HG02870 (cell line): ENCODE data around the gene HBD.
"Not testable (repeated sequence)": the region's sequence is repeated elsewhere in the genome, so short reads cannot be mapped to it uniquely, and the experiment has no call there.

ENCODE experiments used
- ATAC-seq: cut with Tn5 transposase; IDR thresholded peaks from one replicate; pipeline ENCODE4 v1.9.1; 2021; ENCODE audit warnings: mild to moderate bottlenecking, moderate library complexity; ENCODE audit not compliant: unreplicated experiment

HBD gene

DNA sequence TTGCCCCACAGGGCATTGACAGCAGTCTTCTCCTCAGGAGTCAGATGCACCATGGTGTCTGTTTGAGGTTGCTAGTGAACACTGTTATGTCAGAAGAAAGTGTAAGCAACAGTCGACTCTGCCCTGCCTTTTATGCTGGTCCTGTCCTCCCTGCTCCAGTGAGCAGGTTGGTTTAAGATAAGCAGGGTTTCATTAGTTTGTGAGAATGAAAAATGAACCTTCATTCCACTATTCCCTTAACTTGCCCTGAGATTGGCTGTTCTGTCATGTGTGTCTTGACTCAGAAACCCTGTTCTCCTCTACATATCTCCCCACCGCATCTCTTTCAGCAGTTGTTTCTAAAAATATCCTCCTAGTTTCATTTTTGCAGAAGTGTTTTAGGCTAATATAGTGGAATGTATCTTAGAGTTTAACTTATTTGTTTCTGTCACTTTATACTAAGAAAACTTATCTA lies at the start of gene HBD:
Gene HBD, minus strand, starts transcription at position 103 of the 454 bp plus-strand sequence. Its CDS starts 50 bp downstream, at position 53.
- peak; percentile 77 for ATAC-seq

DNA sequence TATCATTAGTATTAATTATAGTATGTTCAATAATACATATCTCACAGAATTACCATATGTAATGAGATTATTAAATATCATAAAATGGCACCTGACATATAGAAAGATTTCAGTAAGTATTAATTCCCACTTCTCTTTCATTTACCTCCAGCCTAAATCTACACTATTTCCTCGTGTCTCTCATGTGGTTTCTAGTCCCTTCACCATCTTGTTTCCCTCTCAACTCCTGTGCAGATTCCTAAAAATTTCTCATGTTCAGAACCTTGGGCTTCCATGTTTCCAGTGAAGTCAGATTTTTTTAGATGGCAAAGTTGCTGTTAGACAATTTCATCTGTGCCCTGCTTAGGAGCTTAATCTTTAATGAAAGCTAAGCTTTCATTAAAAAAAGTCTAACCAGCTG lies 49.6 kb upstream of the HBD start:
- no peak for ATAC-seq

- no peak for ATAC-seq
These were observed 48.8 kb upstream of the HBD start for GRCh38 chr11:5283086-5283485.

GRCh38 chr11:5282628-5283027 lies 48.3 kb upstream of the HBD start:
- no peak for ATAC-seq

DNA sequence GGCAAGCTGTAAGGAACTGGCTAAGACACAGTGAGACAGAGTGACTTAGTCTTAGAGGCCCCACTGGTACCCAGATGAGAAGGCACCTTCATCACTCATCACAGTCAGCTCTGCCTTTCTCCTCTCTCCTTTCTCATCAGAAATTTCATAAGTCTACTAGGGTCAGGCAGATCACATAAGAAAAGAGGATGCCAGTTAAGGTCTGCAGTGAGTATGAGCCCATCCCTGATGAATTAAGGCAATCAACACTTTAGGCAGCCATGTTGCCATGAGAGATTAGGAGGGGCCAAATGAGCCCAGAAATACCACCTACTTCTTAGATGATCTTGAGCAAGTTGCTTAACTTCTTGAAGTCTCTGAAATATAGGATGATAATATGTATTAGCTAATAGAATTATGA lies 47.3 kb upstream of the HBD start:
- ATAC-seq: no peak

DNA sequence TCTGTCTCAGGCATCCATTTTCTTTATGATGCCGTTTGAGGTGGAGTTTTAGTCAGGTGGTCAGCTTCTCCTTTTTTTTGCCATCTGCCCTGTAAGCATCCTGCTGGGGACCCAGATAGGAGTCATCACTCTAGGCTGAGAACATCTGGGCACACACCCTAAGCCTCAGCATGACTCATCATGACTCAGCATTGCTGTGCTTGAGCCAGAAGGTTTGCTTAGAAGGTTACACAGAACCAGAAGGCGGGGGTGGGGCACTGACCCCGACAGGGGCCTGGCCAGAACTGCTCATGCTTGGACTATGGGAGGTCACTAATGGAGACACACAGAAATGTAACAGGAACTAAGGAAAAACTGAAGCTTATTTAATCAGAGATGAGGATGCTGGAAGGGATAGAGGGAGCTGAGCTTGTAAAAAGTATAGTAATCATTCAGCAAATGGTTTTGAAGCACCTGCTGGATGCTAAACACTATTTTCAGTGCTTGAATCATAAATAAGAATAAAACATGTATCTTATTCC lies 46.4 kb upstream of the HBD start:
- ATAC-seq: peak; percentile 83

DNA sequence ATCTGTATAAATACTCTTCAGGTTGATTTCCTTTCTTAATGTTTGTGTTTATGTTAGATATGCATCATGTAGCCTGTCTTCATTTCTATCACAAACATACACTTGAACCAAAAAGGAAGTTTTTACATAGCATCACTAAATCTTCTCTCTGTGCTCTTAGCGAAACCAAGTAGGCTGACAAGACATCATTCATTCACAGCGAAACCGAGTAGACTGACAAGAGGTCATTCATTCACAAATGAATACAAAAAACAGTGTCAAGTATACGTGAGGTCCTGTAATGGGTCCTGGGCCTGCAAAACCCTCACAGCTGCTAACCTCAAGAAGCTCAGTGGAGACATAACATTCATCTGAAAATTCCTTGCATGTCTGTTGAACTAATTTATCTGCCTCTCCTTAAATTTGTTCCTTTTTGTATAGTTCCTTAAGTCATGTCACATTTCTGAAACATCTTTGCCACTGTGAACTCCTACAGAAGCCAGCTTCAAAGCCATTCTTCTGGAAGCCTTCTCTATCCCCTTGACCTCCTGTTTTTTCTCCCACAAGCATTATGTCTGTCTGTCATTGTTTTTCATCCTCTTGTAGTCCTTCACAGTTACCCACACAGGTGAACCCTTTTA lies 45.3 kb upstream of the HBD start:
- no peak for ATAC-seq

DNA sequence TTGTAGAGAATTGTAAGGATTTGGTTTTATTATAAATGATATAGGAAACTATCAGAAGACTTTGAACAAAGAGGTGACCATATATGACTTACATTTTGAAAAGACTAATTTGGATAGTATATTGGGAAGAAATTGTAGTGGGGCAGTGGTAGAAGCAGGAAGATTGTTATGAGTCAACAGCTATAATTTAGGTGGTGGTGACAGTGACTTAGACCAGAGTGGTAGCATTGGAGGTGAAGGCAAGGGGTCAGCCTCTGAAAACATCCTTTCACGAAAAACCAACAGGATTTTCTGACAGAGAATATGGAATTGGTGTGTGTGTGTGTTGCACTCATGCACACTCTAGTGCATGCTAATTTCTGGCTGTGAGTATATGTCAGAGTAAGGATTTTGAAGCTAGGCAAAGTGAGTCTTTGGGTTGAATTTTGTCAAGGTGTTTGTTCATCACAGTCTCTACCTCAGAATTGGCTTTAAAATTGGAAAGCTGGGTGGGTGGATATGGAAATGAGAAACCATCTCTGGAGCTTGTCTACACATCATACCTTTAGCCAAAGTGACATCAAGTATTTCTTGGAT lies 43.6 kb upstream of the HBD start:
- peak; percentile 61 for ATAC-seq

DNA sequence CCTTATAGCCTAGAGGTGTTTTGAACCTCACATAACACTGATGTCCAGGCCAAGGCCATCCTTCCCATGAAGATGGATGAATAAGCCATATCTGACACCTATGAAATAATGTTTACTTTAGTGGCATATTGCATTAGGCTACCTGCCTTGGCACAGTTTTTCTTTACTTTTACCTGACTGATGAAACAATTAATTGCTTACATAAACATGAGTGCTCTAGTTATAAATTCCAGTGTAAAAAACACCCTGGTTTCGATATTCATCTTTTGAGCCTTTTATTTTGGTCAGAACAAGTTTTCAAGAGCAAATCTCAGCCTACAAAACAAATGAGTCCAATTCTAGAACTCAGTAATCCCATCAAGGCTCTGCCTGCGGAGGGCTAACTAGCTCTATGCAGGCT lies 42.4 kb upstream of the HBD start:
- no peak for ATAC-seq

GRCh38 chr11:5275369-5276110 lies 41.3 kb upstream of the HBD start:
- no peak for ATAC-seq

DNA sequence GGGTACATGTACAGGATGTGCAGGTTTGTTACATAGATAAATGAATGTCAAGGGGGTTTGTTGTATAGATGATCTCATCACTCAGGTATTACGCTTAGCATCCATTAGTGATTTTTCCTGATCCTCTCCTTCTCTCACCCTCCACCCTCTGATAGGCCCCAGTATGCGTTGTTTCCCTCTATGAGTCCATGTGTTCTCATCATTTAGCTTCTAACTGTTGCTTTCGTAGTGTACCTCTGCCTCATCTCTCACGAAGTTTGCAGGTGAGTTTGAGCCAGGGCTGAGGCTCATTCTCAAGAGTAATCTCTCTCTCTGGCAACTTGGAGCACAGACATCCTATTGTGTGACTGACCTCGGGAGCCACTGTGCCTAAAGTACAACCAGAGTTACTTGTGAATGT lies 40.1 kb upstream of the HBD start:
- no peak for ATAC-seq

DNA sequence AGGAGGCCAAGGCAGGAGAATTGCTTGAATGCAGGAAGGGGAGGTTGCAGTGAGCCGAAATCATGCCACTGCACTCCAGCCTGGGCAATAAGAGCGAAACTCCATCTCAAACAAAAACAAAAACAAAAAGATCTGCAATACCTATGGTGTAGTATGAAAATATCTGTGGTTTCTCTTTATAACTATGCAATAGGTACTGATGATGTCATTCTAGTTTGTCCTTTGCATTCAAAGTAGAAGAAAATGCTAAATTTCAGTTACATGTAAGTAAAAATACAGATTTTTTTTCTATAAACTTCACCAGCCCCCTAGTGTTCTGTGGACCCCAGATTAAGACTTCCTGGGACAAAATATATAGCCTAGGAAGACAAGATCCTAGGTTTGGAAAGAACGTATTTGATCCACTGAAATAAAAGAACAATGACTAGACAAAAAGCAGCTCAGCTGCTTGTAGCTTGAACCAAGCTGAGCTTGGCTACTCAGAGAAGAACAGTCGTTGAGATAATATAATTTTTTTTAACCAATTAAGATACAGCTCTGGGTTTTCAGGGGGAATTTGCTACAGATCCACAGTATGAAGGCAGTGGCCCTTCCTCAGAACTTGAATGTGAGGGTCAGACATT lies 38.2 kb upstream of the HBD start:
- ATAC-seq: no peak

- ATAC-seq: no peak
These were observed 35.4 kb upstream of the HBD start, which contains the start of gene HBE1 for GRCh38 chr11:5269715-5270147. Gene HBE1 (minus strand): TSS chr11:5269945. CDS start chr11:5269890, 55 bp downstream.

- no peak for ATAC-seq
These were observed 32.8 kb upstream of the HBD start for GRCh38 chr11:5267033-5267563.

GRCh38 chr11:5266609-5267008 lies 32.3 kb upstream of the HBD start:
- no peak for ATAC-seq

- ATAC-seq: no peak
These were observed 31.5 kb upstream of the HBD start for GRCh38 chr11:5265832-5266231.

DNA sequence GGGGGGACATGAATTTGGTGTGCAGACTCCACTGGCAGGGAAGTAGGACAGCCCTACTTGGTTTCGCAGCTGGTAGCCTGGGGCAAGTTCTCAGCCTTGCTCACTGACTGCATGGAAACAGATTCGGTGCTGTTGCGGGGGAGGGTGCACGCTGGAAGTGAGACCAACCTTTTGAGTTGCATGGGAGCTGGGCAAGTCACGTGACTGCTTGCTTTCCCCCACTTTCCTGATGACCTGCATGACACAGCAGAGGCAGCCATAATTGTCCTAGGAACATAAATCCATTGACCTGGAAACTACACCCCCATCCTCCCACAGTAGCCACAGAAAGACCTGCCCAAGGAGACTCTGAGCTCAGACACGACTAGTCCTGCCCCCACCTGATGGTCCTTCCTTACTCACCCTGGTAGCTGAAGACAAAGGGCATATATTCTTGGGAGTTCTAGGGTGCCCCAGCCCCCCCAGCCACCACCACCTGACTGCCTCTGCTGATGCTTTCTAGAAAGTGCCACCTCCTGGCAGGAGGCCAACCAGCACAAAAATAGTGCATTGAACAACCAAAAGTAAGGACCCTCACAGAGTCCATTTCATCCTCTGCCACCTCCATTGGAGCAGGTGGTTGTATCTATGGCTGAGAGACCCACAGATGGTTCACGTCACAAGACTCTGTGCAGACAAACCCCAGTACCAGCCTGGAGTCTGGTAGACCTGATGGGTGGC lies 24.4 kb upstream of the HBD start:
- ATAC-seq: no peak

DNA sequence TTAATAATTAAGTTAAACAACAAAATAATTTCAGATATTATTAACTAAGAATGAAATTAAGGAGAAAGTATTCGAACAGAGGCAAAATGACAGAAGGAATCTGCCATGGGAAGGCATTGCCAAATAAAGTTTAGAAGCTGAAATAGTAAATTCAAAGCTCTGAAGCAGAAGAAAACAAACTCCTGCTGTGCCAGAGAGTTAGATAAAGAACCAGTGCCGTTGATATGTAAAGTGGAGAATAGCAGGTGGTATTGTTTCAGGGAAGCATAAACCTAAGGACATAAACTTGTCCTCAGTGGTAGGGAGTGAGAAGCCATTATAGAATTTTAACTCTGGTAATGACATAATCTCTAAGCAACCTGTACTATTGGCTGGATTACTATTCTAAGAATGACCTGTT lies 23.0 kb upstream of the HBD start:
- ATAC-seq: no peak

GRCh38 chr11:5254646-5255413 lies 20.5 kb upstream of the HBD start, which contains the start of gene HBG2:
Gene HBG2 (minus strand): TSS chr11:5254781. CDS start chr11:5254728, 53 bp downstream.
- ATAC-seq: not testable (repeated sequence)

GRCh38 chr11:5254023-5254422 lies 19.7 kb upstream of the HBD start:
- ATAC-seq: not testable (repeated sequence)
